Uterus (tissue), 2 donors: Measurements from ENCODE around the gene CCT3.

Source experiments
- POLR2A ChIP-seq, 2 donors: fragments of 450-650 bp; IDR thresholded peaks; one replicate each; pipeline ENCODE4 v1.6.1; 2016; ENCODE audit warnings: antibody characterized with exemption in 2 of 2, mild to moderate bottlenecking in 1 of 2, moderate library complexity in 1 of 2
- TF ChIP-seq, protein P1 (sequence below), 4 experiments: fragments of 200-600 bp in 2 of 4; fragments of 450-650 bp in 2 of 4; sonication (generic) in 2 of 4; IDR thresholded peaks; one replicate each; pipeline ENCODE4 v1.5.1; 2016 to 2019; ENCODE audit warnings: antibody characterized with exemption in 4 of 4, mild to moderate bottlenecking in 2 of 4, moderate library complexity in 1 of 4

- TF ChIP-seq, protein P1, sequence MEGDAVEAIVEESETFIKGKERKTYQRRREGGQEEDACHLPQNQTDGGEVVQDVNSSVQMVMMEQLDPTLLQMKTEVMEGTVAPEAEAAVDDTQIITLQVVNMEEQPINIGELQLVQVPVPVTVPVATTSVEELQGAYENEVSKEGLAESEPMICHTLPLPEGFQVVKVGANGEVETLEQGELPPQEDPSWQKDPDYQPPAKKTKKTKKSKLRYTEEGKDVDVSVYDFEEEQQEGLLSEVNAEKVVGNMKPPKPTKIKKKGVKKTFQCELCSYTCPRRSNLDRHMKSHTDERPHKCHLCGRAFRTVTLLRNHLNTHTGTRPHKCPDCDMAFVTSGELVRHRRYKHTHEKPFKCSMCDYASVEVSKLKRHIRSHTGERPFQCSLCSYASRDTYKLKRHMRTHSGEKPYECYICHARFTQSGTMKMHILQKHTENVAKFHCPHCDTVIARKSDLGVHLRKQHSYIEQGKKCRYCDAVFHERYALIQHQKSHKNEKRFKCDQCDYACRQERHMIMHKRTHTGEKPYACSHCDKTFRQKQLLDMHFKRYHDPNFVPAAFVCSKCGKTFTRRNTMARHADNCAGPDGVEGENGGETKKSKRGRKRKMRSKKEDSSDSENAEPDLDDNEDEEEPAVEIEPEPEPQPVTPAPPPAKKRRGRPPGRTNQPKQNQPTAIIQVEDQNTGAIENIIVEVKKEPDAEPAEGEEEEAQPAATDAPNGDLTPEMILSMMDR (IDR thresholded peaks at IDR 0.05), result no peak
- TF ChIP-seq POLR2A (IDR thresholded peaks at IDR 0.05), result no peak
Observed at GRCh38 chr1:156379420-156380165, 41.5 kb upstream of the CCT3 start.
